GM12891 (cell line): Measurements from ENCODE around the gene ZNF827.

Experiments
- POLR2A ChIP-seq: IDR thresholded peaks from 2 replicates; pipeline ENCODE4 v1.6.1; 2011; ENCODE audit warnings: low read depth, low read length, control low read depth
- POLR2AphosphoS5 ChIP-seq: IDR thresholded peaks from 2 replicates; pipeline ENCODE4 v1.6.1; 2011; ENCODE audit warnings: low read depth, low read length, control low read depth
- TAF1 ChIP-seq: IDR thresholded peaks from 2 replicates; pipeline ENCODE4 v1.6.1; 2011; ENCODE audit warnings: low read depth, low read length, control low read depth

GRCh38 chr4:145723336-145723735, 215.3 kb downstream of the ZNF827 start:
- TF ChIP-seq POLR2A (no peak), TAF1 (no peak), POLR2AphosphoS5 (no peak)
